NCI-H524 treated with DMSO at 0.1 percent for 48 hours (cell line): ENCODE results near the gene SEMA4D.
"Not testable (repeated sequence)": the region's sequence is repeated elsewhere in the genome, so short reads cannot be mapped to it uniquely, and the experiment has no call there.

ENCODE experiments used
- DNase-seq: peaks from one replicate; lab custom pipeline; 2025; lab: John Stamatoyannopoulos, UW

SEMA4D gene

GRCh38 chr9:89352451-89352850 is 145.5 kb downstream of the SEMA4D start:
- no peak for DNase-seq

- DNase-seq = no peak
Measured at GRCh38 chr9:89351584-89352300, 146.2 kb downstream of the SEMA4D start.

DNA sequence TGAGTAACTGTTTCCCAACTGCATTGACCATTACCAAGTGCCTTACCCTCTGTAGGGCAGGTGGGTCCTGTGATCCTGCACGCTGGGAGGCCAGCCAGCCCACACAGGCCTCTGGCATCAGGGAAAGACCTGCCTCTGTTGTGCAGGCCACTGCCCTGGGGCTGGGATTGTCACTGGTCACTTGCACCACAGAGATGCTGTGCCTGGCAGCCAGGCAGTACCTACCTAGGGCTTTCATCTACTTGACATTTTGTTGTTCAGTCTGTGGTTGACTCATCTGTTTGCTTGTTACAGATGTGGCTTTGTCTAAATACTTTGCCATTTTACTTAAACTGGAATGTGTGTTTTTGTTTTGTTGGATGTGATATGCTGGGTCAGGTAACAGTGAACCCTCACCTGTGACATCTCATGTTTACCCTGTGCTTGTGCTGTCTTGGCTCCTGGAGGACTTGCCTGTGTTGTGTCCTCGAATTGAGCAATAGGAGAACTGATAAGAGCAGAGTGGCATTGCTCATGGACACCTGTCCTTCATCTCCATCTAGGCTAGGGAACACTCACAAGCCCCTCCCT is 146.8 kb downstream of the SEMA4D start:
- no peak for DNase-seq

- DNase-seq = no peak
Measured at GRCh38 chr9:89349607-89350006, 148.3 kb downstream of the SEMA4D start.

- DNase-seq = no peak
Measured at GRCh38 chr9:89347651-89348050, 150.3 kb downstream of the SEMA4D start.

- no peak for DNase-seq
Measured at GRCh38 chr9:89346696-89347095, 151.2 kb downstream of the SEMA4D start.

- DNase-seq = no peak
Measured at GRCh38 chr9:89345476-89345875, 152.4 kb downstream of the SEMA4D start.

- not testable (repeated sequence) for DNase-seq
Measured at GRCh38 chr9:89343812-89344211, 154.1 kb downstream of the SEMA4D start.

DNA sequence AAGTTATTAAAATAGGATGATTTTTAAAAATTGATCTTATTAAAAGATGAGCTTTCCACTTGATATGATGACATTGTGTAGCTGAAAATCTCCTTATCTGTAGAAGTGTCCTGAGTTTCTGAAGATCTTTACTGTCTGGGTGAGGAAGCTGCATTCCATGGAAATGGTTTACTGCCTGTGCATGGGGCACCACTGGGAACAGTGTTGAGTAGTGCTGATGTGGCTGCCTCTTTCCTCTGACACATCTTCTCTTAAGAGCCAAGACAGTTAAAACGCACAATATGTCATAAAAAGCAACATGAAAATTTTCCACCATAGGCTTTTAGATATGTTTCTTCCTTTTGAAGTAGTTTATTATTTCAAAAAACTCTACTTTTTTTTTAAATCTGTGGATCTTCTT is 155.0 kb downstream of the SEMA4D start:
- DNase-seq = no peak

- DNase-seq = no peak
Measured at GRCh38 chr9:89342213-89342612, 155.7 kb downstream of the SEMA4D start.

DNA sequence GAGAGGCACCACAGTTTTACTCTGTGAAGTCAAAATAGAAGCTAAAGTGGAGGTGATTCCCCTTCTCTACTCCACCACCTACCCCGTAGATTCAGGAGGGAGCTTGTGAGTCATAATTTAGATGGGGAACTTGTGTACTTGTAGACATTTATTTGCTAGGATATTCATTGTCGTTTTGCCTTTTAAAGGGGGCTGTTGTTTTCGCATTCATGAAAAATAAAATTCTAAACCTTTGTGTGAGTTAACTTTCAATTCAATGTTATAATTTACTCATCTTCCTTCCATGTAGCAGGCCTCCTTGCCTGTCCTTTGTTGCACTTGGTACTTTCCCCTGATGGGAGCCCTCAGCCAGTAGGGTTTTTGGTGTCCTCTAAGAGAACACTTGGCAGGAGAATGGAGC is 157.6 kb downstream of the SEMA4D start:
- no peak for DNase-seq

GRCh38 chr9:89339807-89340206 is 158.1 kb downstream of the SEMA4D start:
- DNase-seq = no peak

GRCh38 chr9:89330513-89330912 is 167.4 kb downstream of the SEMA4D start:
- no peak for DNase-seq

DNA sequence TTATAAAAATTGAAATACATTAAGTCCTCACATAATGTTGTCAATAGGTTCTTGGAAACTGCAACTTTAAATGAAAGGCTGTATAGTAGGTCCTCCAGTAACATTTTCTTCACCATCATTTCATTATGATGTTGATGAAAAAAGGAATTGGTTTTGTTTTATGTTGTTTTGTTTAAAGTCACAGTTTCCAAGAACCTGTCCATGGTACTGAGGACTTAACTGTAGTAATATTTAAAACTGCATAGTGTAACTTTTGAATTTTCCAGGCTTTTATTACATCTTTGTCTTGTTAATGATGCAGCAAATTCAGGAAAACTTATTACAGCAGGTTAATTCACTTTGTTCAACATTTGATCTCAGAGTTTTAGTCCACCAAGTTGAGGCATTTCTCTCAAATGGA is 168.0 kb downstream of the SEMA4D start:
- DNase-seq = no peak

DNA sequence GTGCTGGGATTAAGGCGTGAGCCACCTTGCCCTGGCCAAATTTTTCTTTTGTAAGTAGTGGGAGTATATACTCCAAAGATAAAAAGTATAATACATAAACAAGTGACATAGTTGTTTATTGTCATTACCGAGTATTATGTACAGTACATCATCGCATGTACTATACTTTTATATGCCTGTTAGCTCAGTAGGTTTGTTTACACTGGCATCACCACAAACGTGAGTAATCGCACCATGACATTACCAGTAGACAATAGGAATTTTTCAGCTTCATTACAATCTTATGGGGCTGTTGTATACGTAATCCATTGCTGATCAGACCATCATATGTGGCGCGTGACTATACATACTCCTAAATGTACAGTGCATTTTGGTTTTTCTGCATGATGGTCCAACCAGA is 169.8 kb downstream of the SEMA4D start:
- no peak for DNase-seq

DNA sequence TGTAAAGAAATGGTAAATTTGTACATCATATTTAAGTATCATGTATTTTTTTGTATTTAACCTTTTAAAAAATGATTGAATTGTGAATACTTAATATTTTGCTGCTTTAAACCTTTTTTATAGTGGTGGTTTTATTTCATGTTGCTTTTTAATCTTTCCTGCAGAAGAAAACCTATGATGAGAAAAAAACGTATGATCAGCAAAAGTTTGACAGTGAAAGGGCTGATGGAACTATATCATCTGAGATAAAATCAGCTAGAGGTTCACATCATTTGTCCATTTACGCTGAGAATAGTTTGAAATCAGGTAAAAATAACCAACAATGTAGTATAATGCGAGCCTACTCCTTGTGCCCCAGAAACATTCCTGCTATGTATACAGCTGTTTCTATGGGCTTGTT is 172.2 kb downstream of the SEMA4D start:
- no peak for DNase-seq

- DNase-seq = no peak
Measured at GRCh38 chr9:89323390-89323789, 174.5 kb downstream of the SEMA4D start.

- no peak for DNase-seq
Measured at GRCh38 chr9:89319015-89319905, 178.7 kb downstream of the SEMA4D start.

- peak; percentile 64 for DNase-seq
Measured at GRCh38 chr9:89318123-89319014, 179.5 kb downstream of the SEMA4D start, which contains the start of gene SECISBP2. SECISBP2 (plus strand) TSS chr9:89318500; CDS start chr9:89318577, 77 bp downstream.

- no peak for DNase-seq
Measured at GRCh38 chr9:89317282-89317681, 180.6 kb downstream of the SEMA4D start.

DNA sequence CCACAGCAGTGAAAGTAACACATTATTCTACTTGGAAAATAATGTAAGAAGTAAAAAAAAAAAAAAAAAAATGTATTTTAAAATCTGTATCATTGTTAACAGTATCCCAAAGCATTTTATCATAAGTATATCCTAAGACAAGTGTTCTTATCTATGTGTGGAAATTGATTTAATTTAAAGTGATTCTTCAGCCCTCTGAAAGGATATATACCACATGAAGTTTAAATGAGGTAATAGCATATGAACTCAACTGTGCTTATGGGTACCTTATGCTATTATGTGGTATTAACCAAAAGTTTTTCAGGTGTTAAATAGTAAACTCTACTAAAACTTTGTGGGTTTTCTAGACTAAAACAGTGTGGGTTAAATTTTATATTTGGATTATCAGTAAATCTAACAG is 182.4 kb downstream of the SEMA4D start:
- no peak for DNase-seq

GRCh38 chr9:89314955-89315354 is 183.0 kb downstream of the SEMA4D start:
- no peak for DNase-seq
